ENCODE data around the gene AFMID. TPM values are rescaled to one million over a fixed set of nuclear protein-coding genes. Genes with fewer than 3 reads are reported as not detected.
A peak's percentile ranks its signal among the peaks of the same experiment; 100 is the strongest.
"Not testable (repeated sequence)": the region's sequence is repeated elsewhere in the genome, so short reads cannot be mapped to it uniquely, and the experiment has no call there.

The AFMID gene
- total and polyA plus RNA-seq, 2 experiments from 2014 or later: 26.6 to 61.2 TPM

DNA sequence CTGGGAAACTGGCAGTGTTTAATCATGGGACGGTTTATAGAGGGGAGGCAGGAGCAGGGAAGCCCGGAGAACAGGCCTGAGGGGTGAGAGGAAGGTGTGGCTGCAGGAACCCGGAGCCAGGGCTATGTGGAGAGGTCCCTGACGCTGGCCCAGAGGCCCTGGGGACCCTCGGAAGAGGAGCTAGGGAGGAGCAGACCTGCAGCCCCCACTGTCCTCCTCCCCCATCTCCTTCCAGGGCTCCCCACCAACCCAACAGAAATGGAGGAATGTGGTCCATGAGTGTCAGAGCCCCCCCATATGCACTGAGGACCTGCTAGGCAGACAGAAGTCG, 64.6 kb downstream of the AFMID start:
- no peak overlapping the region for H3K4me2 ChIP-seq
- no peaks in the 10 kb centered on the region for H3K9me3 ChIP-seq (ENCODE audit: low read depth)
- no peak for DNase-seq (ENCODE audit: low spot score)
- TF ChIP-seq EZH2 (IDR thresholded peaks at IDR 0.05; ENCODE audit: borderline replicate concordance) (no peak), EZH2phosphoT487 (IDR thresholded peaks at IDR 0.05; ENCODE audit: low read depth, severe bottlenecking, unreplicated experiment) (no peak)
- TF ChIP-seq, protein P1, sequence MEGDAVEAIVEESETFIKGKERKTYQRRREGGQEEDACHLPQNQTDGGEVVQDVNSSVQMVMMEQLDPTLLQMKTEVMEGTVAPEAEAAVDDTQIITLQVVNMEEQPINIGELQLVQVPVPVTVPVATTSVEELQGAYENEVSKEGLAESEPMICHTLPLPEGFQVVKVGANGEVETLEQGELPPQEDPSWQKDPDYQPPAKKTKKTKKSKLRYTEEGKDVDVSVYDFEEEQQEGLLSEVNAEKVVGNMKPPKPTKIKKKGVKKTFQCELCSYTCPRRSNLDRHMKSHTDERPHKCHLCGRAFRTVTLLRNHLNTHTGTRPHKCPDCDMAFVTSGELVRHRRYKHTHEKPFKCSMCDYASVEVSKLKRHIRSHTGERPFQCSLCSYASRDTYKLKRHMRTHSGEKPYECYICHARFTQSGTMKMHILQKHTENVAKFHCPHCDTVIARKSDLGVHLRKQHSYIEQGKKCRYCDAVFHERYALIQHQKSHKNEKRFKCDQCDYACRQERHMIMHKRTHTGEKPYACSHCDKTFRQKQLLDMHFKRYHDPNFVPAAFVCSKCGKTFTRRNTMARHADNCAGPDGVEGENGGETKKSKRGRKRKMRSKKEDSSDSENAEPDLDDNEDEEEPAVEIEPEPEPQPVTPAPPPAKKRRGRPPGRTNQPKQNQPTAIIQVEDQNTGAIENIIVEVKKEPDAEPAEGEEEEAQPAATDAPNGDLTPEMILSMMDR (IDR thresholded peaks at IDR 0.05; ENCODE audit: poor library complexity): no peak
- no peak overlapping the region for H3K4me3 ChIP-seq
- no peak overlapping the region for H2AFZ ChIP-seq
- no peaks in the 10 kb centered on the region for H4K20me1 ChIP-seq (ENCODE audit: insufficient read depth, poor library complexity, severe bottlenecking)
- H3K9me2 ChIP-seq (replicated peaks; ENCODE audit: insufficient read depth): no peaks in the 10 kb centered on the region
- H3K27ac ChIP-seq: no peak overlapping the region
- H3K4me1 ChIP-seq (ENCODE audit: insufficient read depth): peaks cover 22% of the 10 kb centered on the region
- 59% methylated on average over 6 of the region's 6 CpGs for WGBS (ENCODE audit: low lambda C conversion rate, missing lambda C conversion rate)
- no peaks in the 10 kb centered on the region for H3K27me3 ChIP-seq
- H3K36me3 ChIP-seq (replicated peaks; ENCODE audit: insufficient read depth, low read depth): no peaks in the 10 kb centered on the region
- peaks cover 6% of the 10 kb centered on the region for H3K79me2 ChIP-seq

- Histone ChIP-seq H3K27ac (no peak overlapping the region), H3K9me3 (ENCODE audit: low read depth) (no peaks in the 10 kb centered on the region), H3K36me3 (replicated peaks; ENCODE audit: insufficient read depth, low read depth) (no peaks in the 10 kb centered on the region), H4K20me1 (ENCODE audit: insufficient read depth, poor library complexity, severe bottlenecking) (no peaks in the 10 kb centered on the region), H3K79me2 (peaks cover 6% of the 10 kb centered on the region), H3K27me3 (no peaks in the 10 kb centered on the region), H3K4me2 (no peak overlapping the region), H2AFZ (no peak overlapping the region), H3K9me2 (replicated peaks; ENCODE audit: insufficient read depth) (no peaks in the 10 kb centered on the region), H3K4me3 (no peak overlapping the region), H3K4me1 (ENCODE audit: insufficient read depth) (peaks cover 27% of the 10 kb centered on the region)
- WGBS (ENCODE audit: low lambda C conversion rate, missing lambda C conversion rate): 86% methylated on average over 10 of the region's 12 CpGs
- TF ChIP-seq EZH2 (IDR thresholded peaks at IDR 0.05; ENCODE audit: borderline replicate concordance) (no peak), EZH2phosphoT487 (IDR thresholded peaks at IDR 0.05; ENCODE audit: low read depth, severe bottlenecking, unreplicated experiment) (no peak)
- TF ChIP-seq, protein P1 (IDR thresholded peaks at IDR 0.05; ENCODE audit: poor library complexity): no peak
- no peak for DNase-seq (ENCODE audit: low spot score)
These were observed 65.0 kb downstream of the AFMID start for GRCh38 chr17:78252111-78252634.

- H3K4me1 ChIP-seq (ENCODE audit: insufficient read depth): peaks cover 35% of the 10 kb centered on the region
- no peak for TF ChIP-seq EZH2 (IDR thresholded peaks at IDR 0.05; ENCODE audit: borderline replicate concordance)
- TF ChIP-seq, protein P1 (IDR thresholded peaks at IDR 0.05; ENCODE audit: poor library complexity): no peak
- TF ChIP-seq EZH2phosphoT487 (IDR thresholded peaks at IDR 0.05; ENCODE audit: low read depth, severe bottlenecking, unreplicated experiment): no peak
- H3K27me3 ChIP-seq: no peaks in the 10 kb centered on the region
- H3K79me2 ChIP-seq: peaks cover 6% of the 10 kb centered on the region
- H2AFZ ChIP-seq: no peak overlapping the region
- no peak overlapping the region for H3K27ac ChIP-seq
- no peaks in the 10 kb centered on the region for H3K9me2 ChIP-seq (replicated peaks; ENCODE audit: insufficient read depth)
- H3K4me2 ChIP-seq: peak overlapping the region; percentile 97
- DNase-seq (ENCODE audit: low spot score): no peak
- H3K36me3 ChIP-seq (replicated peaks; ENCODE audit: insufficient read depth, low read depth): no peaks in the 10 kb centered on the region
- no peak overlapping the region for H3K4me3 ChIP-seq
- 86% methylated on average over 14 of the region's 15 CpGs for WGBS (ENCODE audit: low lambda C conversion rate, missing lambda C conversion rate)
- H4K20me1 ChIP-seq (ENCODE audit: insufficient read depth, poor library complexity, severe bottlenecking): no peaks in the 10 kb centered on the region
- no peaks in the 10 kb centered on the region for H3K9me3 ChIP-seq (ENCODE audit: low read depth)
These were observed 65.8 kb downstream of the AFMID start for GRCh38 chr17:78252701-78253635.

DNA sequence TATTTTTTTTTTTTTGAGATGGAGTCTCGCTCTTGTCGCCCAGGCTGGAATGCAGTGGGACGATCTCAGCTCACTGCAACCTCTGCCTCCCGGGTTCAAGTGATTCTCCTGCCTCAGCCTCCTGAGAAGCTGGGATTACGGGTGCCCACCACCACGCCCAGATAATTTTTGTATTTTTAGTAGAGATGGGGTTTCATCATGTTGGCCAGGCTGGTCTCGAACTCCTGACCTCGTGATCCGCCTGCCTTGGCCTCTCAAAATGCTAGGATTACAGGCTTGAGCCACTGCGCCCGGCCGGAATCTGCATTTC, 66.4 kb downstream of the AFMID start:
- H2AFZ ChIP-seq; H3K9me2 ChIP-seq (replicated peaks; ENCODE audit: insufficient read depth); H3K79me2 ChIP-seq; H3K27ac ChIP-seq; H3K27me3 ChIP-seq; DNase-seq (ENCODE audit: low spot score); H3K9me3 ChIP-seq (ENCODE audit: low read depth); H4K20me1 ChIP-seq (ENCODE audit: insufficient read depth, poor library complexity, severe bottlenecking); H3K36me3 ChIP-seq (replicated peaks; ENCODE audit: insufficient read depth, low read depth): not testable (repeated sequence)
- WGBS (ENCODE audit: low lambda C conversion rate, missing lambda C conversion rate): 83% methylated on average over 12 of the region's 12 CpGs
- Histone ChIP-seq H3K4me3 (peak overlapping the region; percentile 95), H3K4me1 (ENCODE audit: insufficient read depth) (peaks cover 41% of the 10 kb centered on the region), H3K4me2 (peak overlapping the region; percentile 97)
